HUDEP-2 (cell line): ENCODE data around the gene NTN1.

Experiments used
- DNase-seq, 76 experiments: peaks; one replicate each; lab custom pipeline; 2025; ENCODE audit not compliant: unreplicated experiment in 76 of 76; lab: John Stamatoyannopoulos, UW

NTN1 gene

GRCh38 chr17:9004132-9004960, 17.0 kb upstream of the NTN1 start:
- DNase-seq: no peak

- DNase-seq: no peak
Observed at GRCh38 chr17:9004961-9005285, 16.4 kb upstream of the NTN1 start.

GRCh38 chr17:9006175-9006767, 15.0 kb upstream of the NTN1 start:
- DNase-seq: no peak

- no peak for DNase-seq
Observed at GRCh38 chr17:9007052-9007714, 14.1 kb upstream of the NTN1 start.

GRCh38 chr17:9009096-9009495, 12.2 kb upstream of the NTN1 start:
- DNase-seq: no peak

- no peak for DNase-seq
Observed at GRCh38 chr17:9009737-9010136, 11.6 kb upstream of the NTN1 start.

GRCh38 chr17:9011001-9011400, 10.3 kb upstream of the NTN1 start:
- no peak for DNase-seq

- DNase-seq: peak in 9 of 76 experiments; percentile 10 to 64 (median 19)
Observed at GRCh38 chr17:9016941-9017552, 4.3 kb upstream of the NTN1 start.

GRCh38 chr17:9018726-9019125, 2.6 kb upstream of the NTN1 start:
- no peak for DNase-seq

- no peak for DNase-seq
Observed at GRCh38 chr17:9020096-9020823, 1.1 kb upstream of the NTN1 start.

GRCh38 chr17:9020824-9021157, 519 bp upstream of the NTN1 start:
- DNase-seq: no peak

- DNase-seq: peak in 6 of 76 experiments; percentile 6 to 46 (median 24)
Observed at GRCh38 chr17:9021992-9022572, 772 bp downstream of the NTN1 start.

GRCh38 chr17:9022573-9023391, 1.5 kb downstream of the NTN1 start:
- no peak for DNase-seq

GRCh38 chr17:9023392-9024218, 2.3 kb downstream of the NTN1 start:
- DNase-seq: no peak

- DNase-seq: no peak
Observed at GRCh38 chr17:9024497-9024896, 3.2 kb downstream of the NTN1 start.

- no peak for DNase-seq
Observed at GRCh38 chr17:9026741-9027140, 5.4 kb downstream of the NTN1 start.

- DNase-seq: no peak
Observed at GRCh38 chr17:9028202-9028987, 7.1 kb downstream of the NTN1 start.

- no peak for DNase-seq
Observed at GRCh38 chr17:9028988-9029570, 7.8 kb downstream of the NTN1 start.
